Measurements from ENCODE around the gene TSPO. TPM values are rescaled to one million over a fixed set of nuclear protein-coding genes. Genes with fewer than 3 reads are reported as not detected.

Gene TSPO
- total RNA-seq, 2 experiments from 2014 or later = 131 to 143 TPM

DNA sequence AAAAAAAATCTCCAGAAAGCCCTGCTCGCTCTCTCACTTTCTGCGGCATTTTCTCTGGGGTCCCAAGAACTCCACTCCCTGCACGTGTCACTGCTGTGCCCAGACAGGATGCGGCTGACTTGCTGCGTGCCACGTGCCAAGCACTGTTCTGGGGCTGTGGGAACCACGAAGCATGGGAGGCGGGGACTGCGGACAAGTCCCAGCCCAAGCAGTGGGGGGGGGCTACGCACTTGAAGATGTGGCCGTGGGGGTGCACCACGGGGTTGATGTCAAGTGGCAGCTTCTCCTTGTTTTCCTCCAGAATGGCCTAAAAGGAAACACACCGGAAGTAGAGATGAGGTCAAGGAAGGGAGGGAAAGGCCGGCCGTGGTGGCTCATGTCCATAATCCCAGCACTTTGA is 24.7 kb downstream of the TSPO start:
- intact Hi-C loops (cut with micrococcal nuclease) = no loop called here
- Mint-ChIP-seq H3K27me3 (no peaks in the 10 kb centered on the region), H3K4me1 (ENCODE audit: low read depth) (no peaks in the 10 kb centered on the region), H3K36me3 (peaks cover 36% of the 10 kb centered on the region), H3K9me3 (peaks cover 2% of the 10 kb centered on the region), H3K27ac (no peak overlapping the region), H3K4me3 (no peak overlapping the region)
- CTCF ChIA-PET = no interaction called here
- POLR2A ChIA-PET = no interaction called here
- no peak for DNase-seq

DNA sequence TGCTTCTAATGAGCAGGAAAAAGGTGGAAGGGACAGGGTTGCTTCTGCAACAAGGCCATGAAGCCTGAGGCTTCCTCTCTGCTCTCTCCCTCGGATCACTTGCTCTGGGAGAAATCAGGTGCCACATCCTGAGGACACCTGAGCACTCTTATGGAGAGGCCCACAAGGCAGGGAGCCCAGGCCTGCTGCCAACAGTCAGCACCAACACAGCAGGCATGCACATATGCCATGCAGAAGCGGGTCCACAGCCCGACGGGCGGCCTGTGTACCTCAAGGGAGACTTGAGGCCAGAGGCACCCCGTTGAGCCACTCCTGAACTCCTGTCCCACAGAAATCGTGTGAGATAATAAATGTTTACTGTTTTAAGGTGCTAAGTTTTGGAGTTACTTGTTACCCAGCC is 26.1 kb downstream of the TSPO start:
- DNase-seq = no peak
- peaks cover 32% of the 10 kb centered on the region for H3K36me3 Mint-ChIP-seq
- no peaks in the 10 kb centered on the region for H3K4me1 Mint-ChIP-seq (ENCODE audit: low read depth)
- H3K9me3 Mint-ChIP-seq = peaks cover 2% of the 10 kb centered on the region
- no peak overlapping the region for H3K4me3 Mint-ChIP-seq
- H3K27me3 Mint-ChIP-seq = no peaks in the 10 kb centered on the region
- ChIA-PET CTCF (no interaction called here), POLR2A (no interaction called here)
- intact Hi-C loops (cut with micrococcal nuclease) = no loop called here
- no peak overlapping the region for H3K27ac Mint-ChIP-seq

DNA sequence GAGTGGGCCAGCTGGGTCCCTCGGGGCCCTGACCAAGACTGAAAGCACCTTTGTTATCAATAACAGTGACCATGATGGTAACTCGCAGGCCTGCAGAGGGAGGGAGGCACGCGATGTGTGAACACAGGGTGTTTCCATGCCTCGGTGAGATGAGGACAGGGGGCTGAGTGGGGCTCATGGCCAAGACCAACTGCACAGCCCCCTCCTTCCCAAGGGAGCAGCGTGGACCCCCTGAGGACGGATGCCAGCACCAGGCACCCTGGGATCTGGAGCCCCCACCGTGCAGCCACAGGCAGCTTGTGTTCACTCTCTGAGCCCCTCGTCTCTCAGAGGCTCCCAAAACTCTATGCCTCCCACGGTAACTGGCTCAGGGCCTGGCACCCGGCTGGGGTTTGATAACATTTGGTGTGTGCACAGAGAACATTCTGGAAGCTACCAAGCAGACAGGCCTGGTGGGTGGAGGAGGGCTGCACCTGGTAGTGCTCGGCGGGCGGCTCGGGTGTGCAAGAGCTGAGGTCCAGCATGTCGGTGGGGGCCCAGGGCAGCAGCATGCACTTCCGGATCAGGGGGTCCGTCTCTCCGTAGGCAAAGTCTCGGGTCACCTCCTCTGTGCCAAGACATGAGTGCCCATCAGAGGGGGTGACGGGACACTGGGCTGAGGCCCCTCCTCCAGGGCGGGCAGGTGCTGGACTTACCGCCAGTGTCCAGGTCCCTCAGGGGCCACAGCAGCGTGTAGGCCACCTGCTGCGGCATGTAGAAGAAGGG is 28.0 kb downstream of the TSPO start:
- Mint-ChIP-seq H3K36me3 (peaks cover 32% of the 10 kb centered on the region), H3K4me3 (no peak overlapping the region), H3K27me3 (no peaks in the 10 kb centered on the region), H3K4me1 (ENCODE audit: low read depth) (peaks cover 5% of the 10 kb centered on the region), H3K9me3 (peaks cover 2% of the 10 kb centered on the region), H3K27ac (no peak overlapping the region)
- DNase-seq = no peak
- POLR2A ChIA-PET = no interaction called here
- CTCF ChIA-PET = no interaction called here
- intact Hi-C loops (cut with micrococcal nuclease) = no loop called here

DNA sequence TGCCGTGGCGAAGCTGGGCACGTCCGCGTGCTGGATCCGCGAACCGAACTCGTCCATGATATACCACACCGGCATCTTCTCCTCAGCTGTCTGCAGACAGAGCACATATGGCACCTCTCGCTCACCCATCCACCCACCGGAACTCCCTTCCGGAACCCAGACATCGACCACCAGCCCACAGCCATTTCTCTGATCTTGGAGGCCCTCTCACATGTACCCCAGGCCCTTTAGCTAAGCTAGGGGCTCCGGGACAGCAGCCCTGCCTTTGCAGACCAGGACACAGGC is 28.5 kb downstream of the TSPO start:
- POLR2A ChIA-PET = no interaction called here
- Mint-ChIP-seq H3K36me3 (peaks cover 33% of the 10 kb centered on the region), H3K27ac (no peak overlapping the region), H3K27me3 (no peaks in the 10 kb centered on the region), H3K9me3 (peaks cover 2% of the 10 kb centered on the region), H3K4me3 (no peak overlapping the region), H3K4me1 (ENCODE audit: low read depth) (peaks cover 9% of the 10 kb centered on the region)
- DNase-seq = no peak
- CTCF ChIA-PET = no interaction called here
- intact Hi-C loops (cut with micrococcal nuclease) = loop anchor here (10.0 kb wide), 1 partner anchor 85 kb away; no protein-coding TSS in a partner anchor

DNA sequence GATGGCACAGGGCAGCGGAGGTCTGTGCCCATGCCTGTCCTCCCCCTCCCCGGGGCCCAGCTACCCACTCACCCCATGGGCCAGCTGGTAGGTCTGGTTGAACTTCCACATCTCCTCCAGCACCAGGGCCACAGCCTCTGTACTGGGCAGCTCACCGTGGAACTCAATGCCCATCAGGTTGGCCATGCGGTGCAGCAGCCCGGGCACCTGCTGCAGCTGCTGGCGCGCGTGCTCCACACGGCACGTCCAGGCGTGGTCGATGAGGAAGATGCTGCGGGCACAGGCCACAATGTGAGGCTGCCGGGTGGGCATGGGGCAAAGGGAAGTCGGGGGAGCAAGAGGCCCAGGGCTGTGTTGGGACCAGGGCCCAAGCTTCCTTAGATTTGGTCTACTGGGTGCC is 29.3 kb downstream of the TSPO start:
- peaks cover 14% of the 10 kb centered on the region for H3K4me1 Mint-ChIP-seq (ENCODE audit: low read depth)
- no peak overlapping the region for H3K27ac Mint-ChIP-seq
- ChIA-PET CTCF (no interaction called here), POLR2A (no interaction called here)
- intact Hi-C loops (cut with micrococcal nuclease) = loop anchor here (10.0 kb wide), 1 partner anchor 84 kb away; no protein-coding TSS in a partner anchor
- no peaks in the 10 kb centered on the region for H3K27me3 Mint-ChIP-seq
- peaks cover 30% of the 10 kb centered on the region for H3K36me3 Mint-ChIP-seq
- no peak for DNase-seq
- H3K4me3 Mint-ChIP-seq = no peak overlapping the region
- peaks cover 2% of the 10 kb centered on the region for H3K9me3 Mint-ChIP-seq

DNA sequence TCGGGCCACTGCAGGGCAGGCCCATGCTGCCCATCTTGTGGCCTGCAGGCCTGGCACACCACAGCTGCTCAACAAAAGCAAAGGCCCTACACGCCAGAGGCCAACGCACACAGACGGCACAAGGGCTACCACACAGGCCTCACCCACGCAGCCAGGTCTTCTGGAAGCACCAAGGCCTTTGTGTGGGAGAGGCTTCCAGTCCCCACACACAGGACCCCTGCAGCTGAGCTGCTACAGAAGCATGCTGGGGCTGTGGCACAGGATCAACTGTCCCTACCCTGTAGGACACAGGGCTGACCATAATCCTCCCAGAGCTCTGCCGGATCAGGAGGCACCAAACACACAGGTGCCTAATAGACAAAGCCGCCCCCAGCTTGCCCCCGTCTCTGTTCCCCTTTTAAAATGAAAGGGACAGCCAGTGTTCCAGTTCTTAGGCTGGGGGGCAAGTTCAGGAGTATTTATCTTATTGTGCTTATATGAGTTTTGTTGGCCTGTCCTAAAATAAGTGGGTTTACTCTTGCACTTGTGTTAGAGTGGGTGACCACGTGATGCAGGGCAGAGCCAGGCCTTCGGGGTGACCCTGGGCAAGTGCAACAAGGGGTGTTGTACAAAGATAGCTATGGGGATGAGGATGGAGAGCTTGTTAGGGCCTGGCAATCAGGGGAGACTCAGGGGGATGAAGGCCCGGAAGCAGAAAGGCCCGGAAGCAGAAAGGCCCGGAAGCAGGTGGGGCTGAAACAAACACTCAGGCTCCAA is 30.1 kb downstream of the TSPO start:
- H3K27ac Mint-ChIP-seq = no peak overlapping the region
- CTCF ChIA-PET = no interaction called here
- peaks cover 15% of the 10 kb centered on the region for H3K4me1 Mint-ChIP-seq (ENCODE audit: low read depth)
- intact Hi-C loops (cut with micrococcal nuclease) = loop anchor here (10.0 kb wide), 1 partner anchor 83 kb away; no protein-coding TSS in a partner anchor
- peaks cover 26% of the 10 kb centered on the region for H3K36me3 Mint-ChIP-seq
- H3K9me3 Mint-ChIP-seq = peaks cover 2% of the 10 kb centered on the region
- no peak overlapping the region for H3K4me3 Mint-ChIP-seq
- no peaks in the 10 kb centered on the region for H3K27me3 Mint-ChIP-seq
- DNase-seq = no peak
- POLR2A ChIA-PET = no interaction called here

DNA sequence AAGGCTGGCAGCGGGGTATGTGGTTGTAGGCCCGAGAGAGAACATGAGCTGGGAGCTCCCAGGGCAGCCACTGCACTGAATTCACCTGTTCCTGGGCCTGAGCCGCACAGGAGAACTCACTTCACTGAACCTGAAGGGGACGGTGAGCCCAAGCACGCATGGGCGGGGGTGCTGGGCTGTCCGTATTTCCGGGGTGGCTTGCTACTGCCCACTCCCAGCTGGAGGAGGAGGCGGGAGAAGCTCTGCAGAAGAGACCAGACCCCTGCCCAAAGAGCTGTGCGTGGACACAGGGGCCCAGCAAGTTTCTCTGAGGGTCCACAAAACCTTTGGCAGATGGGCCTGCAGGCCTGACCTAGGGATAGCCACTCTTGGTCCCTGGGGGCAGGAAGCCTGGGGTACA is 30.8 kb downstream of the TSPO start:
- POLR2A ChIA-PET = no interaction called here
- no peaks in the 10 kb centered on the region for H3K27me3 Mint-ChIP-seq
- H3K36me3 Mint-ChIP-seq = peaks cover 26% of the 10 kb centered on the region
- H3K9me3 Mint-ChIP-seq = peaks cover 2% of the 10 kb centered on the region
- CTCF ChIA-PET = no interaction called here
- H3K4me3 Mint-ChIP-seq = no peak overlapping the region
- intact Hi-C loops (cut with micrococcal nuclease) = loop anchor here (10.0 kb wide), 1 partner anchor 83 kb away; no protein-coding TSS in a partner anchor
- no peak for DNase-seq
- H3K4me1 Mint-ChIP-seq (ENCODE audit: low read depth) = peaks cover 15% of the 10 kb centered on the region
- H3K27ac Mint-ChIP-seq = no peak overlapping the region

DNA sequence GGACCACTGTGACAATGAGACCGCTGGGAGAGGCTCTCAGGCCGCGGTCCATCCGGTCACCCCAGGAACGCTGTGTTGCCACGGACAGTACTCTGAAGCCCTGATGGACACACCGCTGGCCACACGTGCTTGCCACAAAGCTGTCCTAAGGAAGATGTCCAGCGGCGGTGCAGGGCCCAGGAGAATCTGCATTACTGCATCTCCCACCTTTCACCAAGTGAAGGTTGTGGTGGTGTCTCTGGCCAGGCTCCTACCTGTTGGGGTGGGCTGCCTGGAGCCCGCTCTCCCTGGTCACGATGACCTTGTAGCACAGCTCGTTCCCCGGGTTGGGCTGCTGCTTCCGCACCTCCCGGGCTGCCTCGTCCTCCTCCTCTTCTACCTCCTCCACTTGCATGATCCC is 31.4 kb downstream of the TSPO start:
- intact Hi-C loops (cut with micrococcal nuclease) = loop anchor here (10.0 kb wide), 1 partner anchor 82 kb away; no protein-coding TSS in a partner anchor

DNA sequence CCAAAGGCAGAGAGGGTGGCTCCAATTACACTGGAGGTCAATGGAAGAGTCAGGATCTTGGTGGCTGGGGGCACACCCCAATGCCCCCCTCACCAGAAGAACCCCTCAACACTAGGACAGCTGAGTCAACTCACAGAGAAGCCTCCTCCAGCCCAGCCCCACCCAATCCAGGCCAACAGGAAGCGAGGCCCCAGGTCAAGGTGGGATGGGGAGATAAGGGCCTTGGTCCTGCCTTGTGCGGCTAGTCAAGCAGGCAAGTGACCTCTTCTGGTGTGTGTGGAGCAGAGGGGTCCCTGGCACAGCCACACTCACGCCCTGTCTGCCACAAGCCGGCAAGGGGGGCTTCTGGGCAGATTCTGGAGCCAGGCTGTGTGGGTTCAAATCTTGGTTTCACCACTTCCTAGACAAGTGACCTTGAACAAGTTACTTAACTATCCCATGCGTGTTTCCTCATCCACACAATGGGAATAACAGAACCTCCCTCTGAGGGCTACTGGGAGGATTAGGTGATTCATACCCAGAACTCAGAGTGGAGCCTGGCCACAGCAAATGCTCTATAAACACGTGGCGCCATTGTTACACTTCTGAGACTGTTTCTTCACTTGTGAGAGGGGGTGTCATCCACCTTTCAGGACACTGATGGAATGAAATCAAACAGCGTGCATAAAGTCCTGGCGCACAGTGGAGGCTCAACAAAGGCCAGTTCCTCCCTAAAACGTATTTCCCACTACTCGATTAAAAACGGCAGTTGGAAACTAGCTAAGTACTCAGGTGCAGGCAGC is 32.3 kb downstream of the TSPO start:
- peaks cover 23% of the 10 kb centered on the region for H3K36me3 Mint-ChIP-seq
- intact Hi-C loops (cut with micrococcal nuclease) = loop anchor here (10.0 kb wide), 1 partner anchor 81 kb away; no protein-coding TSS in a partner anchor
- no peaks in the 10 kb centered on the region for H3K27me3 Mint-ChIP-seq
- peaks cover under 1% of the 10 kb centered on the region for H3K9me3 Mint-ChIP-seq
- ChIA-PET POLR2A (no interaction called here), CTCF (no interaction called here)
- no peak overlapping the region for H3K27ac Mint-ChIP-seq
- no peak for DNase-seq
- no peak overlapping the region for H3K4me3 Mint-ChIP-seq
- peaks cover 17% of the 10 kb centered on the region for H3K4me1 Mint-ChIP-seq (ENCODE audit: low read depth)

More for the DNA sequence above, 31.4 kb downstream of the TSPO start:
- Mint-ChIP-seq H3K36me3 (peaks cover 26% of the 10 kb centered on the region), H3K4me1 (ENCODE audit: low read depth) (peaks cover 15% of the 10 kb centered on the region), H3K4me3 (no peak overlapping the region), H3K27me3 (no peaks in the 10 kb centered on the region), H3K27ac (no peak overlapping the region), H3K9me3 (peaks cover 2% of the 10 kb centered on the region)
- no peak for DNase-seq
- POLR2A ChIA-PET = no interaction called here
- CTCF ChIA-PET = no interaction called here

DNA sequence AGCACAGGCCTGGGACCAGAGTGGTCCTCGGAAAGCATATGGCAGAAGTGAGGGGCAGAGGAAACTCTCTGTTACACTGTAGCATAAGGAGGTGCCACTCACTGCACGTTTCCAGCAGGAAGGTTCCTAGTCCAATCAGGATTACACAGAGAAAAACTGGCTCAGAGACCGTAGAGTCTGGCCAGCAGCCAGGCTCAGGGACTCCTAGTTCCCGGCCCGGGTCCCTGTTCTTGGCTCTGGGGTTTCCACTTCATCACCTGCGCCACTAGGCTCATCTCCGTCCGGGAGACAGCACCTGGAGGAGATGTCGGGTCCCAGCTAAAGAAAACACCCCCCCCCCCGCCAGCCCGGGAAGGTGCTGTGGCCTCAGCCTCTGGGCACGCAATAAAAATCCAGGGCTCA is 34.5 kb downstream of the TSPO start:
- CTCF ChIA-PET = interaction anchor here (1.3 kb wide), 1 partner anchor 14 kb away, joined by 3 read pairs; no protein-coding TSS in a partner anchor
- POLR2A ChIA-PET = interaction anchor here (1.8 kb wide), 1 partner anchor 33 kb away, joined by 4 read pairs; no protein-coding TSS in a partner anchor
- H3K4me3 Mint-ChIP-seq = peak overlapping the region; percentile 79
- H3K4me1 Mint-ChIP-seq (ENCODE audit: low read depth) = peaks cover 21% of the 10 kb centered on the region
- H3K9me3 Mint-ChIP-seq = no peaks in the 10 kb centered on the region
- no peaks in the 10 kb centered on the region for H3K27me3 Mint-ChIP-seq
- H3K36me3 Mint-ChIP-seq = peaks cover 8% of the 10 kb centered on the region
- intact Hi-C loops (cut with micrococcal nuclease) = loop anchor here (2.0 to 10.0 kb wide), 3 partner anchors 34 to 329 kb away; partner anchors contain the start of genes ARFGAP3 and TSPO
- H3K27ac Mint-ChIP-seq = no peak overlapping the region
- DNase-seq = no peak

DNA sequence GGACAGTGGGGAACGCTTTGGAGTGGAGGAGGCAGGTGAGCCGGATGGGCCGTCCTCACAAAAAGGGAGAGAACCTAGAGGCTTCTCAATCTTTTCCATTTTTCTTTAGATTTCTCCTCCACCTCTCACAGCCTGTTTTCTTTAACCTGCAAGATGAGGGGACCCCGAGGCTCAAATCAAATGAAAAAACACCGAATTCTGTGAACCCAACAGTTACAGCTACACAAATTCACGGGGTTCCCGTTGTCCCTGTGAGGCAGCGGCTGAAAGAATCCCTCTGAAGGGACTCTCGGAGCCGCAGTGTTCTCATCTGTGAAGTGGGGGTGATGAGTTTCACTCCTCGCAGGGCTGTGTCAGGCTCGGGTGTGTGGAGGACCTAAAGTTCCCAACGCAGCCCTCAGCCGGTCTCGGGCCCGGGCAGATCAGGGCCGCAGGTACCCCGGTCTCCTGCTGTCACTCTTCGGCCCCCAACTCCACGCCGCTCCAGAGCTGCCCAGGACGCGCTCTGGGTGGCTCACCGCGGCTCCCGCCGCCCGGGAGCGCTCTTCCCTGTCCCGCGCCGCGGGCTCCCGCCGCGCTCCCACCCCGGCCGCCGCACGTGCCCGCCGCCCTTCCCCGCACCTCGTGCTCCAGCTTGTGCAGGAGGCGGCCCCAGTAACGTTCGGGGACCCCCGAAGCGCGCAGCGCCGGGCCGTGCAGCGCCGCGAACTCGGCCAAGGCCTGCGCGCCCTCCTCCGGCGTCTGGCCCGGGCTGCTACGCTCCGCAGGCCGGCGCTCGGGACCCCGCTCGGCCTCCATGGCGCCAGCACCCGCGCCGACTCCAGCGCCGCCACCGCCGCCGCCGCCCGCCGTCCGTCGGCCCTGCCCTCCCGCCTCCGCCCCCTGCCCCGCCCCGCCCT is 35.2 kb downstream of the TSPO start, which contains the start of gene TTLL12:
Gene TTLL12 (minus strand): TSS at position 863 of the 899 bp plus-strand sequence. CDS start 65 bp downstream, at position 798.
- CTCF ChIA-PET = interaction anchor here (1.2 to 1.8 kb wide), 5 partner anchors 14 to 807 kb away, joined by 3 to 9 read pairs (median 5); no protein-coding TSS in a partner anchor

More for the DNA sequence above, 35.2 kb downstream of the TSPO start, which contains the start of gene TTLL12:
- POLR2A ChIA-PET = interaction anchor here (1.2 to 1.8 kb wide), 3 partner anchors 34 to 538 kb away, joined by 3 to 8 read pairs (median 4); partner anchors contain the start of gene TSPO
- DNase-seq = peak; percentile 66
- Mint-ChIP-seq H3K27me3 (no peaks in the 10 kb centered on the region), H3K9me3 (peaks cover 2% of the 10 kb centered on the region), H3K4me1 (ENCODE audit: low read depth) (peaks cover 21% of the 10 kb centered on the region), H3K4me3 (peak within 1 kb of the TSS; percentile 84), H3K36me3 (peaks cover 8% of the 10 kb centered on the region), H3K27ac (peak within 1 kb of the TSS; percentile 93)
- intact Hi-C loops (cut with micrococcal nuclease) = loop anchor here (2.0 to 10.0 kb wide), 3 partner anchors 34 to 330 kb away; partner anchors contain the start of genes ARFGAP3 and TSPO

Measured in activated CD4-positive, alpha-beta memory T cell treated with anti-CD3 and anti-CD28 coated beads for 36 hours (primary cell).